SH-SY5Y (cell line): ENCODE results near the gene UBE3B.

Experiments used
- GATA2 ChIP-seq: IDR thresholded peaks from 2 replicates; pipeline ENCODE4 v1.6.1; 2011; ENCODE audit warnings: mild to moderate bottlenecking, low read depth, low read length
- GATA3 ChIP-seq: IDR thresholded peaks from 2 replicates; pipeline ENCODE4 v1.6.1; 2011; ENCODE audit warnings: low read depth, mild to moderate bottlenecking, low read length, moderate library complexity

UBE3B gene

GRCh38 chr12:109477185-109477962, at the start of gene UBE3B, which contains the start of gene KCTD10:
Gene UBE3B (plus strand): TSS chr12:109477634. CDS start chr12:109483552, 5,918 bp downstream.
Gene KCTD10 (minus strand): TSS chr12:109477300. CDS start chr12:109477262, 38 bp downstream.
- TF ChIP-seq GATA3 (no peak), GATA2 (no peak; the same call in 1 of the 2 replicates)

- TF ChIP-seq GATA2 (no peak), GATA3 (no peak)
Observed at GRCh38 chr12:109428037-109428629, 49.3 kb upstream of the UBE3B start.

- no peak for TF ChIP-seq GATA2
- no peak for TF ChIP-seq GATA3
Observed at GRCh38 chr12:109430244-109430643, 47.2 kb upstream of the UBE3B start.

GRCh38 chr12:109432431-109432830, 45.0 kb upstream of the UBE3B start:
- TF ChIP-seq GATA3 (no peak), GATA2 (no peak)

- TF ChIP-seq GATA2 (no peak), GATA3 (no peak)
Observed at GRCh38 chr12:109432842-109433304, 44.6 kb upstream of the UBE3B start.

- TF ChIP-seq GATA2 (no peak), GATA3 (no peak)
Observed at GRCh38 chr12:109433618-109434017, 43.8 kb upstream of the UBE3B start.

- TF ChIP-seq GATA3 (no peak), GATA2 (no peak)
Observed at GRCh38 chr12:109434582-109434981, 42.9 kb upstream of the UBE3B start.

- TF ChIP-seq GATA2: no peak
- TF ChIP-seq GATA3: no peak
Observed at GRCh38 chr12:109435428-109436187, 41.8 kb upstream of the UBE3B start.

- no peak for TF ChIP-seq GATA2
Observed at GRCh38 chr12:109436188-109436560, 41.3 kb upstream of the UBE3B start.

GRCh38 chr12:109439181-109439580, 38.3 kb upstream of the UBE3B start:
- TF ChIP-seq GATA2 (no peak), GATA3 (no peak)

GRCh38 chr12:109440851-109441490, 36.5 kb upstream of the UBE3B start:
- TF ChIP-seq GATA2: no peak

- no peak for TF ChIP-seq GATA3
- no peak for TF ChIP-seq GATA2
Observed at GRCh38 chr12:109443794-109444193, 33.6 kb upstream of the UBE3B start.

GRCh38 chr12:109444259-109444658, 33.2 kb upstream of the UBE3B start:
- no peak for TF ChIP-seq GATA2
- TF ChIP-seq GATA3: no peak

- no peak for TF ChIP-seq GATA2
- no peak for TF ChIP-seq GATA3
Observed at GRCh38 chr12:109445191-109445609, 32.2 kb upstream of the UBE3B start.

GRCh38 chr12:109446869-109447268, 30.6 kb upstream of the UBE3B start:
- TF ChIP-seq GATA3 (no peak), GATA2 (no peak)
